HEK293 (cell line): ENCODE measurements around the gene ALDH1B1.
A peak's percentile ranks its signal among the peaks of the same experiment; 100 is the strongest.

Source experiments
- CTCF ChIA-PET: fragments of 350-600 bp; formaldehyde crosslinking; extraction: SDS; loops from one replicate; lab custom pipeline; 2021; ENCODE audit warnings: antibody characterized with exemption; lab: Yijun Ruan, JAX
- POLR2A ChIA-PET: fragments of 300-600 bp; formaldehyde crosslinking; extraction: SDS; loops from one replicate; lab custom pipeline; 2020; ENCODE audit warnings: antibody characterized with exemption, inconsistent platforms; lab: Yijun Ruan, JAX
- H3K27ac ChIP-seq: fragments of 200-500 bp; sonication (Bioruptor generic); 2 replicates; pipeline ENCODE4 v1.5.1; 2014; ENCODE audit warnings: low read depth, low read length, control low read depth, inconsistent platforms; ENCODE audit errors: extremely low read depth
- H3K36me3 ChIP-seq, 2 experiments: fragments of 200-500 bp in 1 of 2; sonication (Bioruptor generic) in 1 of 2; 1 replicate in 1 of 2; 2 replicates in 1 of 2; pipeline ENCODE4 v1.5.1; 2014 to 2017; ENCODE audit warnings: inconsistent platforms in 2 of 2, low read length in 2 of 2; ENCODE audit not compliant: control insufficient read depth in 2 of 2, insufficient read depth in 1 of 2
- H3K4me1 ChIP-seq: fragments of 200-500 bp; sonication (Bioruptor generic); 2 replicates; pipeline ENCODE4 v1.5.1; 2014; ENCODE audit warnings: mild to moderate bottlenecking, low read length, inconsistent platforms; ENCODE audit not compliant: control insufficient read depth, insufficient read depth
- H3K4me3 ChIP-seq: 2 replicates; pipeline ENCODE4 v1.5.1; 2011; ENCODE audit warnings: low read depth, mild to moderate bottlenecking, control low read depth, low read length, moderate library complexity
- H3K9me3 ChIP-seq: fragments of 200-500 bp; sonication (Bioruptor generic); 2 replicates; pipeline ENCODE4 v1.5.1; 2014; ENCODE audit warnings: low read depth, low read length, inconsistent platforms; ENCODE audit not compliant: control insufficient read depth, insufficient read depth
- EGR2 ChIP-seq: fragments of 450-650 bp; formaldehyde crosslinking; IDR thresholded peaks from 2 replicates; pipeline ENCODE4 v1.5.1; 2016; ENCODE audit warnings: low read depth, missing biosample characterization, missing genetic modification characterization
- KLF9 ChIP-seq: fragments of 450-650 bp; formaldehyde crosslinking; IDR thresholded peaks from 2 replicates; pipeline ENCODE4 v1.5.1; 2016; ENCODE audit warnings: missing biosample characterization, missing genetic modification characterization, low read depth
- MZF1 ChIP-seq: fragments of 450-650 bp; formaldehyde crosslinking; IDR thresholded peaks from 2 replicates; pipeline ENCODE4 v1.5.1; 2017; ENCODE audit warnings: missing biosample characterization, missing genetic modification characterization, borderline replicate concordance
- RBAK ChIP-seq: fragments of 450-650 bp; formaldehyde crosslinking; IDR thresholded peaks from 2 replicates; pipeline ENCODE4 v1.5.1; 2016; ENCODE audit warnings: missing biosample characterization, missing genetic modification characterization
- ZBTB21 ChIP-seq: fragments of 450-650 bp; formaldehyde crosslinking; IDR thresholded peaks from 2 replicates; pipeline ENCODE4 v1.5.1; 2017; ENCODE audit warnings: missing biosample characterization, missing genetic modification characterization
- ZNF114 ChIP-seq: fragments of 450-650 bp; formaldehyde crosslinking; IDR thresholded peaks from 2 replicates; pipeline ENCODE4 v1.5.0; 2017; ENCODE audit warnings: missing biosample characterization, missing genetic modification characterization
- ZNF146 ChIP-seq: fragments of 450-650 bp; formaldehyde crosslinking; IDR thresholded peaks from 2 replicates; pipeline ENCODE4 v1.5.1; 2016; ENCODE audit warnings: missing biosample characterization, missing genetic modification characterization
- ZNF24 ChIP-seq: fragments of 450-650 bp; formaldehyde crosslinking; IDR thresholded peaks from 2 replicates; pipeline ENCODE4 v1.5.1; 2016; ENCODE audit warnings: missing biosample characterization, missing genetic modification characterization
- ZNF266 ChIP-seq: fragments of 450-650 bp; formaldehyde crosslinking; IDR thresholded peaks from 2 replicates; pipeline ENCODE4 v1.5.1; 2016; ENCODE audit warnings: missing biosample characterization, missing genetic modification characterization, low read depth
- ZNF473 ChIP-seq: fragments of 450-650 bp; formaldehyde crosslinking; IDR thresholded peaks from 2 replicates; pipeline ENCODE4 v1.5.1; 2017; ENCODE audit warnings: missing biosample characterization, missing genetic modification characterization
- ZNF529 ChIP-seq: fragments of 450-650 bp; formaldehyde crosslinking; IDR thresholded peaks from 2 replicates; pipeline ENCODE4 v1.5.1; 2017; ENCODE audit warnings: missing genetic modification characterization, missing biosample characterization; ENCODE audit not compliant: insufficient replicate concordance
- ZNF571 ChIP-seq: fragments of 450-650 bp; formaldehyde crosslinking; IDR thresholded peaks from 2 replicates; pipeline ENCODE4 v1.5.0; 2017; ENCODE audit warnings: missing biosample characterization, missing genetic modification characterization
- ZNF600 ChIP-seq: fragments of 450-650 bp; formaldehyde crosslinking; IDR thresholded peaks from 2 replicates; pipeline ENCODE4 v1.5.1; 2016; ENCODE audit warnings: missing biosample characterization, missing genetic modification characterization
- ZNF621 ChIP-seq: fragments of 450-650 bp; formaldehyde crosslinking; IDR thresholded peaks from 2 replicates; pipeline ENCODE4 v1.5.1; 2017; ENCODE audit warnings: missing biosample characterization, missing genetic modification characterization
- ZNF654 ChIP-seq: fragments of 450-650 bp; formaldehyde crosslinking; IDR thresholded peaks from 2 replicates; pipeline ENCODE4 v1.5.1; 2016; ENCODE audit warnings: low read depth, missing biosample characterization, missing genetic modification characterization
- ZNF701 ChIP-seq: fragments of 450-650 bp; formaldehyde crosslinking; IDR thresholded peaks from 2 replicates; pipeline ENCODE4 v1.5.1; 2016; ENCODE audit warnings: missing biosample characterization, missing genetic modification characterization
- ZXDB ChIP-seq: fragments of 450-650 bp; formaldehyde crosslinking; IDR thresholded peaks from 2 replicates; pipeline ENCODE4 v1.5.1; 2016; ENCODE audit warnings: missing biosample characterization, missing genetic modification characterization
- TF ChIP-seq, protein P1 (sequence below): fragments of 450-650 bp; formaldehyde crosslinking; IDR thresholded peaks from 2 replicates; pipeline ENCODE4 v1.5.1; 2016; ENCODE audit warnings: missing biosample characterization, missing genetic modification characterization
- TF ChIP-seq, protein P2 (sequence below): fragments of 450-650 bp; formaldehyde crosslinking; IDR thresholded peaks from 2 replicates; pipeline ENCODE4 v1.5.1; 2017; ENCODE audit warnings: missing biosample characterization, mild to moderate bottlenecking, missing genetic modification characterization, moderate library complexity
- TF ChIP-seq, protein P3 (sequence below): fragments of 450-650 bp; formaldehyde crosslinking; IDR thresholded peaks from 2 replicates; pipeline ENCODE4 v1.5.1; 2016; ENCODE audit warnings: missing biosample characterization, missing genetic modification characterization

ALDH1B1 gene

GRCh38 chr9:38380230-38380871 is 12.2 kb upstream of the ALDH1B1 start:
- Histone ChIP-seq H3K4me3 (no peak overlapping the region), H3K27ac (no peak overlapping the region), H3K4me1 (no peaks in the 10 kb centered on the region), H3K36me3 (no peaks in the 10 kb centered on the region), H3K9me3 (no peaks in the 10 kb centered on the region)
- TF ChIP-seq EGR2, result peak; percentile 29; the same call in 1 of the 2 replicates
- TF ChIP-seq ZNF621 (tag by site-specific recombination), result no peak
- peak; percentile 23; the same call in 1 of the 2 replicates for TF ChIP-seq ZNF654 (tag by site-specific recombination)
- POLR2A ChIA-PET, result no interaction called here
- CTCF ChIA-PET, result interaction anchor here (1.2 kb wide), 1 partner anchor 20 kb away, joined by 3 read pairs; no protein-coding TSS in a partner anchor

GRCh38 chr9:38380872-38381534 is 11.5 kb upstream of the ALDH1B1 start:
- Histone ChIP-seq H3K27ac (no peak overlapping the region), H3K4me3 (no peak overlapping the region), H3K9me3 (no peaks in the 10 kb centered on the region), H3K4me1 (no peaks in the 10 kb centered on the region), H3K36me3 (no peaks in the 10 kb centered on the region)
- ChIA-PET CTCF (interaction anchor here (1.2 kb wide), 1 partner anchor 20 kb away, joined by 3 read pairs; no protein-coding TSS in a partner anchor), POLR2A (no interaction called here)
- TF ChIP-seq RBAK, result no peak
- TF ChIP-seq, protein P1, sequence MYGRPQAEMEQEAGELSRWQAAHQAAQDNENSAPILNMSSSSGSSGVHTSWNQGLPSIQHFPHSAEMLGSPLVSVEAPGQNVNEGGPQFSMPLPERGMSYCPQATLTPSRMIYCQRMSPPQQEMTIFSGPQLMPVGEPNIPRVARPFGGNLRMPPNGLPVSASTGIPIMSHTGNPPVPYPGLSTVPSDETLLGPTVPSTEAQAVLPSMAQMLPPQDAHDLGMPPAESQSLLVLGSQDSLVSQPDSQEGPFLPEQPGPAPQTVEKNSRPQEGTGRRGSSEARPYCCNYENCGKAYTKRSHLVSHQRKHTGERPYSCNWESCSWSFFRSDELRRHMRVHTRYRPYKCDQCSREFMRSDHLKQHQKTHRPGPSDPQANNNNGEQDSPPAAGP (tag by site-specific recombination), result no peak
- no peak for TF ChIP-seq ZNF266 (tag by site-specific recombination)
- no peak for TF ChIP-seq ZNF24 (tag by site-specific recombination)
- TF ChIP-seq ZBTB21 (tag by site-specific recombination), result no peak
- TF ChIP-seq, protein P2, sequence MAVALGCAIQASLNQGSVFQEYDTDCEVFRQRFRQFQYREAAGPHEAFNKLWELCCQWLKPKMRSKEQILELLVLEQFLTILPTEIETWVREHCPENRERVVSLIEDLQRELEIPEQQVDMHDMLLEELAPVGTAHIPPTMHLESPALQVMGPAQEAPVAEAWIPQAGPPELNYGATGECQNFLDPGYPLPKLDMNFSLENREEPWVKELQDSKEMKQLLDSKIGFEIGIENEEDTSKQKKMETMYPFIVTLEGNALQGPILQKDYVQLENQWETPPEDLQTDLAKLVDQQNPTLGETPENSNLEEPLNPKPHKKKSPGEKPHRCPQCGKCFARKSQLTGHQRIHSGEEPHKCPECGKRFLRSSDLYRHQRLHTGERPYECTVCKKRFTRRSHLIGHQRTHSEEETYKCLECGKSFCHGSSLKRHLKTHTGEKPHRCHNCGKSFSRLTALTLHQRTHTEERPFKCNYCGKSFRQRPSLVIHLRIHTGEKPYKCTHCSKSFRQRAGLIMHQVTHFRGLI (tag by site-specific recombination), result no peak
- TF ChIP-seq ZNF529 (tag by site-specific recombination), result no peak
- TF ChIP-seq KLF9 (tag by site-specific recombination), result no peak
- no peak for TF ChIP-seq ZNF473 (tag by site-specific recombination)

DNA sequence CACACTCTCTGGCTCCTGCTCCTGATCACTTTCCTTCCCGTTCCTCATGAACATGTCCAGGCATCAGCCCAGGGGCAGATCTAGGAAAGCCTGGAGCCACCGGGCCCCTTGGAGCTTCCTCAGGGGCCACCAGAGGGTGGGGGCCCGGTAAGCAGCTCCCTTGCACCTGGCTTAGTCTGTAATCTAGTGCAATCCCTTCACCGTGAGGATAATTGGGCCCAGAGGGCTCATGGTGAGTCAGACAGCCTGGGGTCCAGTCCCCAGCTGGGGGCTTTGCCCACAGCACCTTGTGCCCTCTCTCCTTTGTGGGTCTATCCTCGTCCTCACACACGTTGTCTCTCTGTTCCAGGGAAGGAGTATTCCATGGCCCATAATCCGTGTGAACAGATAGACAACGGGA is 10.4 kb upstream of the ALDH1B1 start:
- H3K4me3 ChIP-seq, result no peak overlapping the region
- H3K9me3 ChIP-seq, result no peaks in the 10 kb centered on the region
- ChIA-PET CTCF (no interaction called here), POLR2A (no interaction called here)
- no peaks in the 10 kb centered on the region for H3K4me1 ChIP-seq
- no peaks in the 10 kb centered on the region for H3K36me3 ChIP-seq
- no peak for TF ChIP-seq ZNF701 (tag by site-specific recombination)
- TF ChIP-seq ZNF146, result no peak
- TF ChIP-seq, protein P3, sequence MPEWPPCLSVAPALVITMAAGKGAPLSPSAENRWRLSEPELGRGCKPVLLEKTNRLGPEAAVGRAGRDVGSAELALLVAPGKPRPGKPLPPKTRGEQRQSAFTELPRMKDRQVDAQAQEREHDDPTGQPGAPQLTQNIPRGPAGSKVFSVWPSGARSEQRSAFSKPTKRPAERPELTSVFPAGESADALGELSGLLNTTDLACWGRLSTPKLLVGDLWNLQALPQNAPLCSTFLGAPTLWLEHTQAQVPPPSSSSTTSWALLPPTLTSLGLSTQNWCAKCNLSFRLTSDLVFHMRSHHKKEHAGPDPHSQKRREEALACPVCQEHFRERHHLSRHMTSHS (tag by site-specific recombination), result no peak
- no peak for TF ChIP-seq ZBTB21 (tag by site-specific recombination)
- no peak for TF ChIP-seq MZF1 (tag by site-specific recombination)
- no peak for TF ChIP-seq ZXDB (tag by site-specific recombination)
- no peak for TF ChIP-seq ZNF600 (tag by site-specific recombination)
- no peak for TF ChIP-seq ZNF114 (tag by site-specific recombination)
- no peak for TF ChIP-seq ZNF571 (tag by site-specific recombination)
- no peak overlapping the region for H3K27ac ChIP-seq
